ENCODE results near the gene BABAM2.

GRCh38 chr2:28343971-28344715, 453.6 kb downstream of the BABAM2 start:
- no peak for TF ChIP-seq CTCF (IDR thresholded peaks at IDR 0.05)
- no peak for TF ChIP-seq POLR2A (IDR thresholded peaks at IDR 0.05)
- TF ChIP-seq POLR2AphosphoS5 (IDR thresholded peaks at IDR 0.05) = no peak
- TF ChIP-seq EP300 (IDR thresholded peaks at IDR 0.05; ENCODE audit: low read depth) = no peak

All from transverse colon (tissue), 4 donors.